WTC11 (cell line): ENCODE data around the gene SRSF2. TPM values are rescaled to one million over a fixed set of nuclear protein-coding genes. Genes with fewer than 3 reads are reported as not detected.
A peak's percentile ranks its signal among the peaks of the same experiment; 100 is the strongest.

ENCODE experiments used
- ATAC-seq: fragments of 200-7000 bp; cut with Tn5 transposase; 2 replicates; pipeline ENCODE4 v1.10.0; 2021; ENCODE audit warnings: mild to moderate bottlenecking, moderate library complexity
- CTCF ChIA-PET: fragments of 300-600 bp; sonication (Branson Sonifier 250); formaldehyde crosslinking; loops from one replicate; lab custom pipeline; 2021; ENCODE audit warnings: antibody characterized with exemption; lab: Charles Lee
- POLR2A ChIA-PET: fragments of 350-600 bp; sonication (Branson Sonifier 250); formaldehyde crosslinking; loops from one replicate; lab custom pipeline; 2021; ENCODE audit warnings: antibody characterized with exemption; lab: Charles Lee
- DNase-seq: peaks from one replicate; pipeline ENCODE4 v3.0.0; 2021; ENCODE audit warnings: low spot score
- H3K27ac Mint-ChIP-seq: 2 replicates; pipeline ENCODE4 v1.8.0; 2021; ENCODE audit warnings: mixed read lengths
- H3K27me3 Mint-ChIP-seq: 2 replicates; pipeline ENCODE4 v1.8.0; 2021; ENCODE audit warnings: low read depth, mild to moderate bottlenecking, moderate library complexity, mixed read lengths
- H3K36me3 Mint-ChIP-seq: 2 replicates; pipeline ENCODE4 v1.8.0; 2021; ENCODE audit warnings: mixed read lengths
- H3K4me1 Mint-ChIP-seq: 2 replicates; pipeline ENCODE4 v1.8.0; 2022; ENCODE audit warnings: mixed read lengths
- H3K4me3 Mint-ChIP-seq: 2 replicates; pipeline ENCODE4 v1.8.0; 2021; ENCODE audit warnings: mild to moderate bottlenecking, moderate library complexity, mixed read lengths
- H3K9me3 Mint-ChIP-seq: 2 replicates; pipeline ENCODE4 v1.8.0; 2021; ENCODE audit warnings: mixed read lengths
- ATF2 ChIP-seq: sonication (generic); formaldehyde crosslinking; IDR thresholded peaks from 2 replicates; pipeline ENCODE4 v1.8.1; 2022; ENCODE audit warnings: low read depth, missing genetic modification reagents, borderline replicate concordance
- CDX4 ChIP-seq: fragments of 250-450 bp; sonication (Bioruptor Pico); IDR thresholded peaks from 2 replicates; pipeline ENCODE4 v1.9.0; 2021; ENCODE audit warnings: moderate library complexity, mild to moderate bottlenecking, inconsistent platforms, borderline replicate concordance
- E2F5 ChIP-seq: sonication (generic); formaldehyde crosslinking; IDR thresholded peaks from 2 replicates; pipeline ENCODE4 v1.8.1; 2022; ENCODE audit warnings: mild to moderate bottlenecking, moderate library complexity, missing genetic modification reagents
- ELF4 ChIP-seq: sonication (generic); formaldehyde crosslinking; IDR thresholded peaks from 2 replicates; pipeline ENCODE4 v1.8.1; 2022; ENCODE audit warnings: low read depth, mild to moderate bottlenecking, moderate library complexity, missing genetic modification reagents
- ERG ChIP-seq: fragments of 250-450 bp; sonication (Bioruptor Pico); IDR thresholded peaks from 2 replicates; pipeline ENCODE4 v1.8.0; 2021; ENCODE audit warnings: mild to moderate bottlenecking
- FOXJ3 ChIP-seq: sonication (generic); formaldehyde crosslinking; IDR thresholded peaks from 2 replicates; pipeline ENCODE4 v1.9.0; 2021; ENCODE audit warnings: missing genetic modification reagents, mild to moderate bottlenecking, borderline replicate concordance
- FOXP4 ChIP-seq: sonication (generic); formaldehyde crosslinking; IDR thresholded peaks from 2 replicates; pipeline ENCODE4 v1.8.0; 2022; ENCODE audit warnings: mild to moderate bottlenecking, missing genetic modification reagents
- IRF1 ChIP-seq: sonication (generic); formaldehyde crosslinking; IDR thresholded peaks from 2 replicates; pipeline ENCODE4 v1.8.0; 2023; ENCODE audit warnings: missing genetic modification reagents
- JAZF1 ChIP-seq: fragments of 250-450 bp; sonication (Bioruptor Pico); IDR thresholded peaks from 2 replicates; pipeline ENCODE4 v1.9.0; 2021; ENCODE audit warnings: moderate library complexity, mild to moderate bottlenecking, inconsistent platforms
- MAX ChIP-seq: sonication (generic); formaldehyde crosslinking; IDR thresholded peaks from 2 replicates; pipeline ENCODE4 v1.8.0; 2022; ENCODE audit warnings: mild to moderate bottlenecking, missing genetic modification reagents
- NFATC4 ChIP-seq: fragments of 250-450 bp; sonication (Bioruptor Pico); IDR thresholded peaks from 2 replicates; pipeline ENCODE4 v1.9.0; 2021; ENCODE audit warnings: mild to moderate bottlenecking
- OVOL2 ChIP-seq: fragments of 250-450 bp; sonication (Bioruptor Pico); IDR thresholded peaks from 2 replicates; pipeline ENCODE4 v1.9.0; 2021; ENCODE audit warnings: mild to moderate bottlenecking, borderline replicate concordance
- PRRX2 ChIP-seq: fragments of 250-450 bp; sonication (Bioruptor Pico); IDR thresholded peaks from 2 replicates; pipeline ENCODE4 v1.8.0; 2021; ENCODE audit warnings: mild to moderate bottlenecking
- USF2 ChIP-seq: sonication (generic); formaldehyde crosslinking; IDR thresholded peaks from 2 replicates; pipeline ENCODE4 v1.8.1; 2023; ENCODE audit warnings: mild to moderate bottlenecking, missing genetic modification reagents, moderate library complexity
- ZBTB21 ChIP-seq: sonication (generic); formaldehyde crosslinking; IDR thresholded peaks from 2 replicates; pipeline ENCODE4 v1.8.1; 2023; ENCODE audit warnings: mild to moderate bottlenecking, missing genetic modification reagents, borderline replicate concordance
- ZNF219 ChIP-seq: sonication (generic); formaldehyde crosslinking; IDR thresholded peaks from 2 replicates; pipeline ENCODE4 v1.8.0; 2023; ENCODE audit warnings: missing genetic modification reagents, mild to moderate bottlenecking, borderline replicate concordance
- ZNF317 ChIP-seq: sonication (generic); formaldehyde crosslinking; IDR thresholded peaks from 2 replicates; pipeline ENCODE4 v1.8.1; 2023; ENCODE audit warnings: low read depth, mild to moderate bottlenecking, moderate library complexity, missing genetic modification reagents, borderline replicate concordance
- ZNF423 ChIP-seq: fragments of 250-450 bp; sonication (Bioruptor Pico); IDR thresholded peaks from 2 replicates; pipeline ENCODE4 v2.1.2; 2022; ENCODE audit warnings: mild to moderate bottlenecking, moderate library complexity
- ZNF671 ChIP-seq: fragments of 250-450 bp; sonication (Bioruptor Pico); IDR thresholded peaks from 2 replicates; pipeline ENCODE4 v1.8.0; 2021; ENCODE audit warnings: mild to moderate bottlenecking
- ZSCAN18 ChIP-seq: fragments of 250-450 bp; sonication (Bioruptor Pico); IDR thresholded peaks from 2 replicates; pipeline ENCODE4 v2.1.2; 2022; ENCODE audit warnings: mild to moderate bottlenecking, moderate library complexity
- total RNA-seq: library from RNA; stranded (reverse); gene quantifications from 3 replicates; pipeline ENCODE4 v1.2.3, GENCODE V29; 2021

Gene SRSF2
- total RNA-seq, 1 experiment from 2014 or later = 355 TPM

- Mint-ChIP-seq H3K4me3 (no peak overlapping the region), H3K4me1 (no peaks in the 10 kb centered on the region), H3K27me3 (no peaks in the 10 kb centered on the region), H3K9me3 (peaks cover 5% of the 10 kb centered on the region; the same call in 1 of the 2 replicates), H3K27ac (0 out of 2 replicates have a peak overlapping the region, but pooled peaks have one; percentile 34), H3K36me3 (peaks cover 31% of the 10 kb centered on the region)
- CTCF ChIA-PET = interaction anchor here (0.6 kb wide), 1 partner anchor 388 kb away, joined by 4 read pairs; no protein-coding TSS in a partner anchor
- ATAC-seq = no peak
- DNase-seq = no peak
- POLR2A ChIA-PET = no interaction called here
- TF ChIP-seq ZNF219 = no peak
- TF ChIP-seq ZBTB21 (CRISPR knock-in tag) = no peak
- TF ChIP-seq ZNF671 = no peak
- no peak for TF ChIP-seq NFATC4
- TF ChIP-seq ZNF317 (CRISPR knock-in tag) = no peak
- no peak for TF ChIP-seq USF2 (CRISPR knock-in tag)
- TF ChIP-seq FOXP4 (CRISPR knock-in tag) = no peak
Observed at GRCh38 chr17:76772842-76773525, 35.9 kb upstream of the SRSF2 start.

GRCh38 chr17:76758570-76758969 lies 21.4 kb upstream of the SRSF2 start:
- CTCF ChIA-PET = interaction anchor here (0.9 kb wide), 1 partner anchor 126 kb away, joined by 3 read pairs; no protein-coding TSS in a partner anchor
- H3K4me3 Mint-ChIP-seq = no peak overlapping the region
- no peak for TF ChIP-seq USF2 (CRISPR knock-in tag)
- no peak for TF ChIP-seq FOXP4 (CRISPR knock-in tag)
- no peak for TF ChIP-seq ELF4
- TF ChIP-seq ATF2 (CRISPR knock-in tag) = no peak
- no peak for TF ChIP-seq IRF1 (CRISPR knock-in tag)
- no peak for TF ChIP-seq CDX4 (CRISPR knock-in tag)
- TF ChIP-seq E2F5 (CRISPR knock-in tag) = no peak
- TF ChIP-seq ERG = no peak
- TF ChIP-seq ZSCAN18 (CRISPR knock-in tag) = no peak
- TF ChIP-seq PRRX2 = no peak
- TF ChIP-seq MAX (CRISPR knock-in tag) = no peak
- TF ChIP-seq OVOL2 (CRISPR knock-in tag) = no peak
- TF ChIP-seq FOXJ3 = no peak
- no peak for TF ChIP-seq ZBTB21 (CRISPR knock-in tag)
- TF ChIP-seq JAZF1 (CRISPR knock-in tag) = no peak
- no peak for TF ChIP-seq ZNF423 (CRISPR knock-in tag)

More at GRCh38 chr17:76758570-76758969, 21.4 kb upstream of the SRSF2 start:
- POLR2A ChIA-PET = no interaction called here
- peaks cover 29% of the 10 kb centered on the region for H3K36me3 Mint-ChIP-seq
- ATAC-seq (no peak), DNase-seq (no peak)
- 0 out of 2 replicates have a peak, but pooled peaks cover 4% of the 10 kb centered on the region for H3K9me3 Mint-ChIP-seq
- H3K27me3 Mint-ChIP-seq = no peaks in the 10 kb centered on the region
- no peak overlapping the region for H3K27ac Mint-ChIP-seq
- peaks cover 7% of the 10 kb centered on the region for H3K4me1 Mint-ChIP-seq
